ENCODE measurements around the gene DDX41.

The DDX41 gene

DNA sequence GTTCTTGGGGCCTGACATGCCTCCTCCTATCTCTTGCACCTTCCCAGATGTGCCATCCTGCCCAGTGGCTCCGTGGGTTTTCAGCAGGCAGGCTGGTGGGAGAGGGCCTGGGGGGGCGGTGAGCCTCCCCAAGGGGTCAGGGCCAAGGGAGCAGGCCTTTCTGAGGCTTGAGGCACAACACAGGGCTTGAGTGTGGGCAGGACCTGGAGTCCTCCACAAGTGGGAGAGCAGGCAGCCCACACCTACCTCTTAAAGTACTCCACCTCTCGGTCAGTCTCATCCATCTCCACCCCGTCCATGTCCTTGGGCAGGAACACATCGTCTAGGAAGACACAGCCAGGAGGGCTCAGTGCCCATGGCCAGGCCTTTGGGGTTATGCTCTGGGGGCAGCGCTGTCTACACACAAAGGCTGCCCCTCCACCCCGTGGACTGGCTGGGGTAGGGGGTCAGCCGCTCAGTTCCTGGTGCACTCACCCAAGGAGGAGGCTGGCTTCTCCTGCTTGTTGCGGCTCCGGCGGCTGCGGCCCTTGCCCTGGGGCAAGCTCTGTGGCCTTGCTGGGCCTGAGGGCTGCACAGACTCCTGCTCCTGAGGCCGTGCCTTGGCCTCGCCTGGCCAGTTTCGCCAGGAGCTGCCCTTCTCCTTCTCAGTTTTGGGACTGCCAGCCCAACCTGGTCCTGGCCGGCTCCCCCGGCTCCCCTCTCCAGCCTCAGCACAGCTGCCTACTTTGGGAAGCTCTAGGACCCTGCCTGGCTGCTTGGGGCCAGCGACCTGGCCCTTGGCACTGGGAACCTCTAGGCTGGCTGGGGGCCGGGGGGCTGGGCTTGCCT, 7.2 kb upstream of the DDX41 start:
- TF ChIP-seq, protein P1, sequence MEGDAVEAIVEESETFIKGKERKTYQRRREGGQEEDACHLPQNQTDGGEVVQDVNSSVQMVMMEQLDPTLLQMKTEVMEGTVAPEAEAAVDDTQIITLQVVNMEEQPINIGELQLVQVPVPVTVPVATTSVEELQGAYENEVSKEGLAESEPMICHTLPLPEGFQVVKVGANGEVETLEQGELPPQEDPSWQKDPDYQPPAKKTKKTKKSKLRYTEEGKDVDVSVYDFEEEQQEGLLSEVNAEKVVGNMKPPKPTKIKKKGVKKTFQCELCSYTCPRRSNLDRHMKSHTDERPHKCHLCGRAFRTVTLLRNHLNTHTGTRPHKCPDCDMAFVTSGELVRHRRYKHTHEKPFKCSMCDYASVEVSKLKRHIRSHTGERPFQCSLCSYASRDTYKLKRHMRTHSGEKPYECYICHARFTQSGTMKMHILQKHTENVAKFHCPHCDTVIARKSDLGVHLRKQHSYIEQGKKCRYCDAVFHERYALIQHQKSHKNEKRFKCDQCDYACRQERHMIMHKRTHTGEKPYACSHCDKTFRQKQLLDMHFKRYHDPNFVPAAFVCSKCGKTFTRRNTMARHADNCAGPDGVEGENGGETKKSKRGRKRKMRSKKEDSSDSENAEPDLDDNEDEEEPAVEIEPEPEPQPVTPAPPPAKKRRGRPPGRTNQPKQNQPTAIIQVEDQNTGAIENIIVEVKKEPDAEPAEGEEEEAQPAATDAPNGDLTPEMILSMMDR (IDR thresholded peaks at IDR 0.05): no peak
- no peak overlapping the region for H3K27ac Mint-ChIP-seq
- no peak overlapping the region for H3K4me3 Mint-ChIP-seq
- DNase-seq: no peak
- H3K27me3 Mint-ChIP-seq (ENCODE audit: low read depth, poor library complexity): no peaks in the 10 kb centered on the region
- H3K9me3 Mint-ChIP-seq: no peaks in the 10 kb centered on the region
- peaks cover 30% of the 10 kb centered on the region for H3K36me3 Mint-ChIP-seq (ENCODE audit: low read depth)
- peaks cover 4% of the 10 kb centered on the region for H3K4me1 Mint-ChIP-seq

DNA sequence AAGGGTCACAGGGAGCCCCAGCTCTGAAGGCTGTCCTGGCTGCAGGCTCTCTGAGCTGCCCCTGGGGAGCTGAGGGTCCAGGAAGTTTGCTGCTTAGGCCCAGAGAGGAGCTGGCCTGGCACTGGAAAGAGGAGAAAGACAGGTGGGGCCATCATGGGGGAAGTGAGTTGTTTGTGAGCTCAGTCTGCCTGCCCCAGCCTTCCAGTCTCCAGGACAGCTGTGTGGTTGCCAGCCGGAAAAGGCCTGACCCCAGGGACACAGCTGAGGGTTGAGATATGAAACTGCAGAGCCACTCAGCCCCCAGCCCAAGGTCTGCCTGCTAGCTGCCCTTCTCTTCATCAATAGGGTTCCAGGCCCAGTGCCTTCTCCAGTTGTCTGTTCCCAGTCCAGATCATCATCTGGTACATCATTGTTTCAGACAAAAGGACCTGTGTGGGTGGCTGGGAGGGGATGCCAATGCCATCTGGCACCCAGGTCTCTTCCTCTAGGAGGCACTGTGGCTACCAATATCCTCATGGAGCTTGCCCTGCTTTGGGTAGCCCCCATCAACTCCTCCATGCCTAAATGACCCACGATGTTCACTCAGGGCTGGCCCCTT, 4.3 kb upstream of the DDX41 start:
- Mint-ChIP-seq H3K4me1 (peaks cover 20% of the 10 kb centered on the region), H3K27me3 (ENCODE audit: low read depth, poor library complexity) (no peaks in the 10 kb centered on the region)

DNA sequence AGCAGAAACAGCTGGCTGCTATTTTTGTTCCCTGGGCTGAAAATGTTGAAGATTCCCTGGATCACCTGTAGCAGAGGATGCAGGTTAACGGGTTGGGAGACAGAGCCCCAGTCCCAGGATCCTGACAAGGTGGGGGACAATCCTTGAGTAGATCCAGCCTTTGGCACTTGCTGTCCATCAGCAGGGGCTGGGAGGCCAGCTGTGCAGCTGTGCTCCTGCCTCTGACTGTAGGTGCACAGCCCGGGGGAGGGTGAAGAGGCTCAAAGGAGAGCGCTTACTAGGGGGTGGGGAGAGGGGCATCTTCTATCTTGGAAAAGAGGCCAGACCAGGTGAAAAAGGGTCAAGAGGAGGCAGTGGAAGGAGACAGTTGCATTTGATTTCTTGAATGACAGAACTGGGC, 3.5 kb upstream of the DDX41 start:
- Mint-ChIP-seq H3K27ac (peak overlapping the region; percentile 94), H3K27me3 (ENCODE audit: low read depth, poor library complexity) (no peaks in the 10 kb centered on the region), H3K9me3 (no peaks in the 10 kb centered on the region), H3K4me1 (peaks cover 27% of the 10 kb centered on the region), H3K4me3 (peak overlapping the region; percentile 8), H3K36me3 (ENCODE audit: low read depth) (peaks cover 31% of the 10 kb centered on the region)
- TF ChIP-seq, protein P1 (IDR thresholded peaks at IDR 0.05): no peak
- no peak for DNase-seq

More for the DNA sequence above, 4.3 kb upstream of the DDX41 start:
- DNase-seq: no peak
- no peaks in the 10 kb centered on the region for H3K9me3 Mint-ChIP-seq
- peaks cover 30% of the 10 kb centered on the region for H3K36me3 Mint-ChIP-seq (ENCODE audit: low read depth)
- no peak overlapping the region for H3K4me3 Mint-ChIP-seq
- peak overlapping the region; percentile 94 for H3K27ac Mint-ChIP-seq
- TF ChIP-seq, protein P1 (IDR thresholded peaks at IDR 0.05): no peak

DNA sequence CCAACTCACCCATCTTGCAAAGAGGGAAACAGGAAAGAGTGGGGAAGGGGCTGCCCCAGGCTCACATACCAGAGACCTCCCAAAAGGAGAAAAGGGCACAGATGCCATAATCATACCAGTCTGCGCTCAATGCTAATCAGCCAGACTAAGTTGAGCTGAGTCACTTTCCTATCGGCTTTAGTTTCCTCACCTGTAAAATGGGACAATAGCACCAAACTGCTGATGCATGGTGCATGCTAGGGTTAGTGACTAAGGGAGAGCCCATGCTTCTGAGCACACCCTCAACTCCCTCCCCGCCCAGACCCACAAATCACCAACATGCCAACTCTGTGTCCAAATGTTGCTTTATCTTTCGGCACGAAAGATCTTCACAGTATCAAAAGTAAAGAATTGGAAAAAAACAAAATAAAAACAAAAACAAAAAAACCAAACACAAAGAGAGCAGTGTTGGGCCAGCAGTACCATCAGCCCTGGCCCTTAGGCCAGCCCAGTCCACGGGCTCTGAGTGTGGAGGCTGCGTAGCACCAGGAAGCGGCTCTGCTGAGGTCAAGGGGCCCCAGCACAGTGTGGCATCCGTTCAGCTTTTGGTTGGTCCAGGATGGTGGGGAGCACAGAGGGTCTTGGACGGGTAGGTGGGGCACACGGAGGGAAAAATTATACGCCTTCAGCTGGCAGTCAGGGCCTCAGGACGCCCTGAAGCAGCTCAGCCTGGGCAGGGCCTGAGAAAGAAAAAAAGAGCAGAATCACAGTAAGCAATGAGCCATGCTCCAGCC, 2.9 kb upstream of the DDX41 start:
- peaks cover 30% of the 10 kb centered on the region for H3K4me1 Mint-ChIP-seq
- DNase-seq: no peak
- no peaks in the 10 kb centered on the region for H3K27me3 Mint-ChIP-seq (ENCODE audit: low read depth, poor library complexity)
- H3K27ac Mint-ChIP-seq: no peak overlapping the region
- peaks cover 34% of the 10 kb centered on the region for H3K36me3 Mint-ChIP-seq (ENCODE audit: low read depth)
- H3K9me3 Mint-ChIP-seq: no peaks in the 10 kb centered on the region
- TF ChIP-seq, protein P1 (IDR thresholded peaks at IDR 0.05): no peak
- peak overlapping the region; percentile 38 for H3K4me3 Mint-ChIP-seq

DNA sequence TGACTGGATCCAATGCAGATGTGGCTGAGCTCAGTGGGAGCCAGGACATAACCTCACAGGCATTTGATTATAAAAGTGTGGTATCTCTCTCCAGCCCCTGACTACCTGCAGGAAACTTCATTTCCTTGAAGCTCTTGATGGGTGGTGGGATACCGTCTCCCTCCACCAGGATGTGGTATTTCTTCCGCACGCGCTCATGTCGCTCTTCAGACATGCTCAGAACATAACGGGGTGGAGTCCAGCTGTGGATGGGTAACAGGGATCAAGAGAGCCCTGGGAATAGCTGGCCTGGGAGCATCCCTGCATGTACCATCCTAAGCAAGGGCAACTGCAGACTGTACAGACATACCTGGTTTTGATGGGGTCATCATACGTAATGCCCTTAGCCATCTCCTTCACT, 1.2 kb downstream of the DDX41 start:
- Mint-ChIP-seq H3K4me3 (peak overlapping the region; percentile 90), H3K27me3 (ENCODE audit: low read depth, poor library complexity) (no peaks in the 10 kb centered on the region), H3K36me3 (ENCODE audit: low read depth) (peaks cover 47% of the 10 kb centered on the region), H3K4me1 (peaks cover 32% of the 10 kb centered on the region), H3K27ac (no peak overlapping the region), H3K9me3 (no peaks in the 10 kb centered on the region)
- TF ChIP-seq, protein P1 (IDR thresholded peaks at IDR 0.05): no peak
- DNase-seq: no peak
